HepG2 (cell line): ENCODE results near the gene PROC. TPM values are rescaled to one million over a fixed set of nuclear protein-coding genes. Genes with fewer than 3 reads are reported as not detected.

Source experiments
- BRCA1 ChIP-seq: sonication (generic); formaldehyde crosslinking; IDR thresholded peaks from 2 replicates; pipeline ENCODE4 v1.4.0; 2020; ENCODE audit warnings: missing genetic modification reagents
- CHCHD3 ChIP-seq: sonication (generic); formaldehyde crosslinking; IDR thresholded peaks from 2 replicates; pipeline ENCODE4 v1.8.0; 2022; ENCODE audit warnings: mild to moderate bottlenecking, missing genetic modification reagents, moderate library complexity
- DDIT3 ChIP-seq: sonication (generic); formaldehyde crosslinking; IDR thresholded peaks from 2 replicates; pipeline ENCODE4 v1.4.0; 2020; ENCODE audit warnings: mild to moderate bottlenecking, missing genetic modification reagents
- HMG20B ChIP-seq: conservative IDR thresholded peaks from 2 replicates; pipeline ENCODE4 v1.6.1; 2016; ENCODE audit warnings: missing genetic modification reagents, missing compliant biosample characterization
- HNRNPUL1 ChIP-seq: fragments of 200-400 bp; formaldehyde crosslinking; IDR thresholded peaks from 2 replicates; pipeline ENCODE4 v1.6.1; 2017; ENCODE audit warnings: low read depth, mild to moderate bottlenecking, low read length, moderate library complexity
- IKZF1 ChIP-seq: fragments of 450-650 bp; IDR thresholded peaks from 2 replicates; pipeline ENCODE4 v1.7.1; 2016
- JUND ChIP-seq: sonication (generic); formaldehyde crosslinking; IDR thresholded peaks from 2 replicates; pipeline ENCODE4 v1.8.0; 2022; ENCODE audit warnings: mild to moderate bottlenecking, missing genetic modification reagents
- KMT2A ChIP-seq: sonication (generic); formaldehyde crosslinking; IDR thresholded peaks from 2 replicates; pipeline ENCODE4 v1.4.0; 2020; ENCODE audit warnings: missing genetic modification reagents
- MAFG ChIP-seq: sonication (generic); formaldehyde crosslinking; IDR thresholded peaks from 2 replicates; pipeline ENCODE4 v1.5.1; 2020; ENCODE audit warnings: mild to moderate bottlenecking, missing genetic modification reagents
- MED1 ChIP-seq: sonication (generic); formaldehyde crosslinking; IDR thresholded peaks from 2 replicates; pipeline ENCODE4 v1.4.0; 2020; ENCODE audit warnings: missing genetic modification reagents
- RBM22 ChIP-seq: fragments of 200-400 bp; formaldehyde crosslinking; optimal IDR thresholded peaks from 2 replicates; pipeline ENCODE3; 2017; ENCODE audit warnings: mild to moderate bottlenecking, low read length, moderate library complexity
- THAP9 ChIP-seq: sonication (generic); formaldehyde crosslinking; IDR thresholded peaks from 2 replicates; pipeline ENCODE4; 2020; ENCODE audit warnings: missing genetic modification reagents, mild to moderate bottlenecking, borderline replicate concordance
- YY1 ChIP-seq: IDR thresholded peaks from 2 replicates; pipeline ENCODE4 v1.6.1; 2011; ENCODE audit warnings: low read length, low read depth, moderate library complexity, mild to moderate bottlenecking; ENCODE audit not compliant: insufficient read depth, insufficient replicate concordance
- ZBTB20 ChIP-seq: sonication (generic); formaldehyde crosslinking; IDR thresholded peaks from 2 replicates; pipeline ENCODE4 v1.8.1; 2023; ENCODE audit warnings: missing genetic modification reagents, low read depth, mild to moderate bottlenecking, borderline replicate concordance
- ZNF138 ChIP-seq: sonication (generic); formaldehyde crosslinking; IDR thresholded peaks from 2 replicates; pipeline ENCODE4 v1.5.0; 2020; ENCODE audit warnings: mild to moderate bottlenecking, low read depth, missing genetic modification reagents
- ZNF362 ChIP-seq: sonication (generic); formaldehyde crosslinking; IDR thresholded peaks from 2 replicates; pipeline ENCODE4 v1.4.0; 2020; ENCODE audit warnings: missing genetic modification reagents, mild to moderate bottlenecking, borderline replicate concordance
- ZNF414 ChIP-seq: sonication (generic); formaldehyde crosslinking; IDR thresholded peaks from 2 replicates; pipeline ENCODE4 v1.5.0; 2020; ENCODE audit warnings: missing genetic modification reagents
- ZNF562 ChIP-seq: sonication (generic); formaldehyde crosslinking; IDR thresholded peaks from 2 replicates; pipeline ENCODE4 v1.8.0; 2022; ENCODE audit warnings: missing genetic modification reagents, borderline replicate concordance
- ZNF569 ChIP-seq: sonication (generic); formaldehyde crosslinking; IDR thresholded peaks from 2 replicates; pipeline ENCODE4 v1.5.0; 2020; ENCODE audit warnings: mild to moderate bottlenecking, missing genetic modification reagents, moderate library complexity, borderline replicate concordance
- ZNF841 ChIP-seq: sonication (generic); formaldehyde crosslinking; IDR thresholded peaks from 2 replicates; pipeline ENCODE4 v1.8.1; 2023; ENCODE audit warnings: missing genetic modification reagents, borderline replicate concordance
- ZSCAN25 ChIP-seq: sonication (generic); formaldehyde crosslinking; IDR thresholded peaks from 2 replicates; pipeline ENCODE4 v1.8.0; 2022; ENCODE audit warnings: mild to moderate bottlenecking, missing genetic modification reagents
- ZSCAN29 ChIP-seq: sonication (generic); formaldehyde crosslinking; conservative IDR thresholded peaks from 2 replicates; pipeline ENCODE4 v1.4.0; 2020; ENCODE audit warnings: mild to moderate bottlenecking, missing genetic modification reagents
- ZSCAN5A ChIP-seq: sonication (generic); formaldehyde crosslinking; IDR thresholded peaks from 2 replicates; pipeline ENCODE4 v1.8.0; 2022; ENCODE audit warnings: mild to moderate bottlenecking, missing genetic modification reagents, borderline replicate concordance
- polyA plus RNA-seq, 8 experiments: library from polyadenylated mRNA; depleted of rRNA in 3 of 8; stranded (reverse) in 7 of 8; unstranded in 1 of 8; fragments of >200 nt; fragmentation: Illumina TruSeq in 4 of 8; extraction: Trizol in 4 of 8; gene quantifications; 2 replicates each; pipeline versions ENCODE4 v1.2.1 to v1.2.3, GENCODE V29; 2011 to 2016; ENCODE audit warnings: low read depth in 4 of 8, missing spikeins in 1 of 8, mixed read lengths in 1 of 8; ENCODE audit not compliant: insufficient read depth in 1 of 8
- total RNA-seq, 5 experiments: library from RNA; depleted of rRNA; stranded (reverse); fragments of >200 nt; fragmentation: Illumina TruSeq; extraction: Trizol; gene quantifications; 2 replicates each; pipeline ENCODE4 v1.2.3, GENCODE V29; 2016; ENCODE audit warnings: low read depth in 1 of 5

Gene PROC
- total and polyA plus RNA-seq, 2 of the 13 experiments (the other 11 are each of a cell fraction or from before 2014, with no cell fraction given): 134 to 185 TPM

- TF ChIP-seq ZSCAN29 (CRISPR knock-in tag): no peak
- TF ChIP-seq DDIT3 (CRISPR knock-in tag): no peak
- peak; percentile 0; the same call in 1 of the 2 replicates for TF ChIP-seq HNRNPUL1
- TF ChIP-seq MAFG (CRISPR knock-in tag): 0 out of 2 replicates have a peak, but pooled peaks have one; percentile 14
- TF ChIP-seq THAP9 (CRISPR knock-in tag): no peak; the same call in 1 of the 2 replicates
- TF ChIP-seq MED1 (CRISPR knock-in tag): peak; percentile 87
- TF ChIP-seq ZSCAN5A: peak; percentile 79; the same call in 1 of the 2 replicates
- no peak for TF ChIP-seq IKZF1
- peak; percentile 89 for TF ChIP-seq KMT2A (CRISPR knock-in tag)
- no peak for TF ChIP-seq ZNF362 (CRISPR knock-in tag)
- no peak for TF ChIP-seq ZNF562 (CRISPR knock-in tag)
- no peak for TF ChIP-seq CHCHD3 (CRISPR knock-in tag)
- peak; percentile 73; the same call in 1 of the 2 replicates for TF ChIP-seq HMG20B (CRISPR knock-in tag)
- no peak; the same call in 1 of the 2 replicates for TF ChIP-seq JUND
- TF ChIP-seq ZNF138 (CRISPR knock-in tag): no peak
- TF ChIP-seq ZNF569: 0 out of 2 replicates have a peak, but pooled peaks have one; percentile 57
- peak; percentile 76 for TF ChIP-seq YY1
- peak; percentile 43 for TF ChIP-seq RBM22
- TF ChIP-seq ZBTB20 (CRISPR knock-in tag): no peak
- peak; percentile 96 for TF ChIP-seq ZNF414 (CRISPR knock-in tag)
- TF ChIP-seq BRCA1 (CRISPR knock-in tag): no peak
- 0 out of 2 replicates have a peak, but pooled peaks have one; percentile 45 for TF ChIP-seq ZNF841
- peak; percentile 46; the same call in 1 of the 2 replicates for TF ChIP-seq ZSCAN25 (CRISPR knock-in tag)
These were observed 31.2 kb upstream of the PROC start (continued) for GRCh38 chr2:127386764-127387654.
